GM18519 (cell line): ENCODE results near the gene ATP11B.

ENCODE experiments used
- ATAC-seq: cut with Tn5 transposase; IDR thresholded peaks from one replicate; pipeline ENCODE4 v1.9.1; 2021; ENCODE audit warnings: mild to moderate bottlenecking, moderate library complexity; ENCODE audit not compliant: unreplicated experiment, low FRiP score

ATP11B gene

DNA sequence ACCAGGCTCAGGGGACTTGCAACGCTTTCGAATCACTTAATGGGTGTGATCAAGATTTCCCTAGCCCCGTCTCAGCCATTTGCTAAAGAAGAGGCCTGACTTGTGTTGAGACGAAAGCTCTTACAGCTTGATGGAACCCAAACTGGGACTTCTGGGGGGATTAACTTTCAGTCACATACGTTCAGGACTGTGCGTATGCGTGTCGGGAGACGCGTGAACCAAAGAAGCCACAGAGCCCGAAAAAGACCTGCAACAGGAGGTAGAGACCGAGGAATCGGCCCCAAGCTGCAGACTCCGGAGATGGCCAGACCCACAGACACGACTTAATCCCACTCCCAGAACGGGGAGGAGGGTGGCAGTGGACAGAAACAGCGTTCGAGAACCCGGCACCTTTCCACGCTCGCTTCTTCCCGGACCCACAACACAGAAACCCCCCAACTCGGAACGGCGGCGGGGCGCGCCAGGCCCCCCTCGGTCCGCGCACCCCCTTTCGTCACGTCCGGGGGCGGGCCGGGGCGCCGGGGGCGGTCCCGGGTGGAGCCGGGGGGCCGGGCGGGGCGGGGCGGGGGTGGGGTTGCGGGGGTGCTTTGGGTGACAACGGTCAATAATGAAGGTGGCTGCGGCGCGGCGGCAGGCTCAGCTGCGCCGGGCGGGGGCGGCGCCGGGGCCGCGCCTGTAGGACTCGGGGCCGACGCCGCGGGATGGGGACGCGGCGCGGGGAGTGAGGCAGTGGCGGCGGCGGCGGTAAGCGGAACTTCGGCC, at the start of gene ATP11B:
Gene ATP11B, plus strand, starts transcription at position 604 of the 762 bp plus-strand sequence. CDS start 256 bp downstream, outside the sequence.
- ATAC-seq = peak; percentile 45

DNA sequence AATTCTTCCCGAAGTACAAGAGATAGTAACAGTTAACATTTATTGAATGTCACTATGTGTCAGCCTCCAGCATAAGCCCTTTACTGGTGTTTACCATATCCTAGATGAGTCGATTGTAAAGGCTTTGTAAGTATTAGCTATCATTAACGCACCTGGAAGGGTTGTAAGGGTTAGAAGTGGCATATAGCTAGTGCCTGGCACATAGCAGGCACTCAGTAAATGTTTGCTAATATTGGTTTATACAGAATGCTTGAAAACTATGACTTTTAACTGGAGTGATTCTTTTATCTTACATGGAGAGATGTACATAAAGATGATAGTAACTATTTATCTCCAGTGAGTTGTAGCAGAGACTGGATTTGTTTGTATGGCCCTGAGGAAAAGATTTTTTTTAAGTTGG, 46.3 kb upstream of the ATP11B start:
- ATAC-seq = no peak

DNA sequence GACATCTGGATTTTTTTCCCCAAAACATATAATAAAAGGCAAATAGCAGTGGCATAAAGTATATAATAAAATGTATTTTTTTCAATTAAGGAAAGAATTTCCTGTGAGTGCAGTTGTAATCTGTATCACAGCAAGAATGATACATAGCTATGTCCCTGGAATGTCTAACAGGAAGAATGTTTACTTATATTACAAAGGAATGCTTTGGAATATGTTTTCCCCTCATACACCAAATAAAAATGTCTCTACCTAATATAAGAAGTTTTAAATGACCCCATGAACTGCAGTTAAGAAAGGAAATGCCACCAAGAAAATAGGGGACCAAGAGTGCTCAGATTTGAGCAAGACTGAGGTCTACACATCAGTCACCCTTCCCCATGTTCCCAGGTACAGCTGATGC, 38.0 kb upstream of the ATP11B start:
- no peak for ATAC-seq

DNA sequence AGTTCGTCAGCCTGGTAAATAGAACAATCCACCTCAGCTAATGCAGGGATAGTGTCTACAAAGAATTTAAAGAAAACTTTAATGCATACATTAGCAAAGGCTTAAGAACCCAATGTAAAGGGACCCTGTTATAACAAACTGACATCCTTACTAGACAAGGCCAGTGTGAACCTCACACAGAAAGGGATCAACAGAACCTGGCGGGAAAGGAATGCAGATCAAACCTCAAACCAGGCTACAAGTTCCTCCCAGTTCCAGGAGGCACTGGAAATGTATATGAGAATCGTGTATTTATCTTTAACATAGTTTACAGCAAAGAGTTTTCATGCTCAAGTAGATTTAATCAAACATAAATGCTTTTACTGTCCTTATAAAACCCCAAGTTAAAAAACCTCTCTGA, 37.6 kb upstream of the ATP11B start:
- no peak for ATAC-seq

DNA sequence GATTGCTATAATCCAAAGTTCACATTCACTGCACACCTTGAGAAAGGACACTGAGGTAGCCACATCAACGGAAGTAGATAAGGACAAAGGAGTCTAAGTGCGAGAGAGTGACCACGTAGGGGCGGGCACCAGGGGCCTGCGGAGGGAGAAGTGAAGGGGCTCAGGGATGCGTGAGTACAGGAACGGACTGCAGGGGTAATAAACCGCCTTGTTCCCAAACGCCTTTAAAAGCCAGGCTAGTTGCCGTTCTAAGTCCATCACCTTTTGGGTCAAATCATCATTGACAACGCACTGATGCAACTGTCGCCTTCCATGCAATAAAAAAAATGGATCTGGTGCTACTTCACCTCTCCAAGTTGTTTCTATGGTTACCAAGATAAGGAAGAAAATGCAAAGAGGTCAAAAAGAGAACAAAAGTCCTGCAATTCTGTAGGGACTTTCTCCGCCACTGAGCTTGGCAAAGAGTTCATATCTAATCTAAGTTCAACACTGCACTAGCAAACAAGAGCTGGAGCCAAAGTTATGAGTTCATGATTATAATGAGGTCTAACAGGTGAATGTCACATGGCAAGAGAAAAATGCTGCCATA, 32.6 kb upstream of the ATP11B start:
- no peak for ATAC-seq

DNA sequence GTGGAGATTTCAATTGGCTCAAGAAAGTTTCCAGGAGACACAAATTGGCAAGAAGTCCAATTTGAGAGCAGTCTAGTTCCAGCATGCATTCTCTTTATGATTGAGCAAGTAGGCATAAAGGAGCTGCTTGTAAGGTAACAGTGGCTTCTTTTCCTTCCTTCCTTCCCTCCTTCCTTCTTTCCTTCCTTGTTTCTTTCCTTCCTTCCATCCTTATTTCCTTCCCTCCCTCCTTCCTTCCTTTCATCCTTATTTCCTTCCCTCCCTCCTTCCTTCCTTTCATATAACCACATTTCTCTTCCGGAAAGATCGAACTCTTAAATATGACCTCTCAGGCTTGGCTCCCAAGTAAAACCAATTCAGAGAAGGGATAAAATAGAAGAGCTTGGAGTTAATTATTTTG, 29.4 kb upstream of the ATP11B start:
- ATAC-seq = no peak

DNA sequence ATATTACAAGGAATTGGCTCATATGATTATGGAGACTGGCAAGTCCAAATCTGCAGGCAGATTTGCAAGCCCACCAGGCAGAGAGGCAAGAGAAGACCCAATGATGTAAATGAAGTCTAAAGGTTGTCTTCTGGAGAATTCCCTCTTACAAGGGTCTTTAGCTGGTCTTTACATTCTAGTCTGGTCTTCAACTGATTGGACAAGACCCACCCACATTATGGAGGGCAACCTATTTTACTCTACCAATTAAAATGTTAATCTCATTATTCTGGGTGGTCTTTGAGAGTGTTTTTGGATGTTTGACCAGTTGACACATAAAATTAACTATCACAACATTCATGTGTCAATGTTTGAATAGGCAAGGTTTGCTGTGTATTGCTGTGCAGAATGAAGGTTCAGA, 28.0 kb upstream of the ATP11B start:
- ATAC-seq = no peak

DNA sequence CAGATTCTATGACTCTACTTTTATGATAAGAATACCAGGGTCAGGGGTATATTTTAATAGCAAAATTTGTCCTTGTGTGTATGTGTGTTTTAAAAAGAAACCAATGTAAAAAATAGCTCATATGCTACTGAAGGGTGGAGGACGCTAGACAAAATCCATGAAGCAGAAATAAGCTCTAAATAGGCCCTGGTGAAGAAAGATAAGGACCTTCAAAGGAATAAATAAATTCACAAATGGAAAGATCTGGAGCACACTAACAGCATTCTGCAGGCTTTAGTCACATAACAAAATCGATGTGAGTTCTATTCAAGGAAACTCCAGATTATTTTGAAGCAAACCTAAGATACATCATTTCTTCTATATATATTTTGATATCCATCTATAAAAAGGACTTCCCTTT, 27.2 kb upstream of the ATP11B start:
- ATAC-seq = no peak

DNA sequence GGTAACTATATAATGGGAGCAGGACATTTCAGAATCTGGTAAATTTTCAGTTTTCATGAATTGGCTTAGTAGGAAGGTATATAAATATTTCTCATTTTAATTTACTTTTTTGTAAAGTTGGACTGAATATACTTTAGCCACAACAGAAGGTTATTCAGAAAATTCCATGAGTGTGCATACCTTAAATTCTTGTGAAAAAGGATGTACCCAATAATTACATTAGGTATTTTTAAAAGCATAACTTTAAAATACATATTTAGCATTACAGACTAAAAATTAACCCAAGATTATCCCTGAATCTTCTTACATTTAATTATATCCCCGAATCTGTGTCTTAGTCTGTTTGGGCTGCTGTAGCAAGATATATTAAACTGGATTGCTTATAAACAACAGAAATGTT, 24.9 kb upstream of the ATP11B start:
- ATAC-seq = no peak

DNA sequence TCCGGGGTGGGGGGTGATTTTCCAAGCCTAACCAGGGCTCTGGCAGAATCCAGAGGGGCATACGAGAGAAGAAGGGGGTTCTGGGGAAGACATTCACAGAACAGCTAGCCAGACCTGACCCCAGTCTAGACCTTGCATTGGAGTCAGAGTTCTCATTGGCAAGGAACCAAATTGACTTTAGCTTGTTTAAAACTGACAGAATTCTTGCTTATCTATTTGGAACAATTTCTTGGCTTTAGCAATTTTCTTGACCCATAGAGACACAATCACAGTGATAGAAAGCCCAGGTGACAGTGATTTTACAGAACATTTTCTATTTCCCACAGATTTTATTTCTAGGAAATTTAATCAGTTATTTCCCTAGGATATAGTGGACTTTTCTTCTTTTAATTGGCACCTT, 23.6 kb upstream of the ATP11B start:
- no peak for ATAC-seq

DNA sequence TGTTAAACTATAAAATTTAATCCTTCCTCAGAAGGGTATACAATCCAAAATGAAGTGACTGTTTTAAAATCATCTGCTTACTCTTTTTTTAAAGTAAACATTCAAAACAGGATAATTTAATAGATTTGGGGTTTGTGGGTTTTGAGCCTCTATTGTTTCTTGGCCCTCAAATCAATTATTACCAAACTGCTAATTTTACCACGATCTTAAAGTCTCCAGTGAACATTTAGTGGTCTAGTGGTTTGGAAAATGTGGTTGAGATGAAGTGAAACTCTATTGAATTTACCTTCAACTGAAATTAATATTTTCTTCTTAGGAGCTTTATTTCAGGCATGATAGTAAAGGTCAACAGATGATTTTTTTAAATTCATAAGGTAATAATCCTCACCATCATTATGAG, 11.2 kb upstream of the ATP11B start:
- ATAC-seq = no peak

DNA sequence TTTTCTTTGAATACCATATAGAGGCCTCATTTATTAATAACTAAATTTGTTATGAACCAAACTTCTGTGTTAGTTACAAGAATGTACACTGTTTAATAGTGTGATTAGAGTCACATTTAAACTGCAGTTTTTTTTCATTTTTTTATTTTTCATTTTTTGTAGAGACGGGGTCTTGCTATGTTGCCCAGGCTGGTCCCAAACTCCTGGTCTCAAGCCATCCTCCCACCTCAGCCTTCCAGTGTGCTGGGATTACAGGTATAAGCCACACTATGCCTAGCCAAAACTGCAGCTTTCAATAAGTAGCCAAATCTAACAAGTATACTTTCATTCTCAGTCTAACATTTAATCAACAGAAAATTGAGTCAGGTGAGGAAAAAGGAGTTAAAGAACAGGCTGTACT, 10.2 kb upstream of the ATP11B start:
- no peak for ATAC-seq

DNA sequence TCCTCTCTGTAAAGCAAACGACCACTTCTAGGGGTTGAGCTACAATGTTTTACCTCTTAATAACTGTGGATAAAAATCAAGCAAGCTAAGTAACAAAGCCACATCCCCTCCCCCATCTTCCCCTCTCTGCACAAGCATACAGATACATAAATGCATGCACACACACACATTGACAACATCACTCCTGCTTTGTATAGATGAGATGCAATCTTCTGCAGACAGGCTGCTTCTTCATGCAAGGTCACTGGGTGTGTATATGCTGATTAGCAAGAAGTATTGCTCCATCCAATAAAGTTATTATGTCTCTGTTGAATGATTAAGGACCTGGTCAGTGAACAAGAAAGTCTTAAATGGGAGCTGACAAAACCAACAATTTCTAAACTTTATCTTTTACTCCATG, 8.8 kb upstream of the ATP11B start:
- ATAC-seq = no peak

DNA sequence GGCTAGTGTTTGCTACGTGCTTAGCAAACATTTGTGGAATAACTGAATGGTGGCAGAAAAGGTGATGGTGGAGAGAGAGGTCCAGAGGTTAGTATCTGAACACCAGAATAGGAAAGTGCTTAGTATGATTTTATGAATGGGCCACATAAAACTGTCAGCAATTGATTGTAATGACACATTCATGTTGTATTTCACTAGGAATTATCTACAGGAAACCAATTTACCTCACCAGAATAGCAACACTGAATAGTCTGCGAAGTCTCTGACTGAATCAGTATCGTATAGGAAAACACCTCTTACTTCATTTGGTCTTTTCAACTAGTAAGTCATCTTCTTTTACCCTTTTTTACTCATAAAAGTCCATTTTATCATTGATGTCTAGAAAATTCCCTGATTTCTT, 8.2 kb upstream of the ATP11B start:
- no peak for ATAC-seq

DNA sequence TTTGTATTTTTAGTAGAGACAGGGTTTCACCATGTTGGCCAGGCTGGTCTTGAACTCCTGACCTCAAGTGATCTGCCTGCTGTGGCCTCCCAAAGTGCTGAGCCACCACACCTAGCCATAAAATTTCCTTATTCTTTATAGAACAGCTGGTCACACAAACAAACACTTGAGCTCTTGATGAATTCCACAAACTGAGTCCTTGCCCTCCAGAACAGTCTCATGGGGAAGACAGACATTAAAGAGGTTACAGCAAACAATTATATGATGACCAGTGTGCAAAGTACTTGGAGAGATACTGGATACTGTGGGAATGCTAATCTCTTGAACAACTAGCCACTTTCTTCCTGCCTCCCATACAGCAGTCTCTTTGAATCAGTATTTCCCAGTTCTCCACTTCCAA, 7.5 kb upstream of the ATP11B start:
- no peak for ATAC-seq

DNA sequence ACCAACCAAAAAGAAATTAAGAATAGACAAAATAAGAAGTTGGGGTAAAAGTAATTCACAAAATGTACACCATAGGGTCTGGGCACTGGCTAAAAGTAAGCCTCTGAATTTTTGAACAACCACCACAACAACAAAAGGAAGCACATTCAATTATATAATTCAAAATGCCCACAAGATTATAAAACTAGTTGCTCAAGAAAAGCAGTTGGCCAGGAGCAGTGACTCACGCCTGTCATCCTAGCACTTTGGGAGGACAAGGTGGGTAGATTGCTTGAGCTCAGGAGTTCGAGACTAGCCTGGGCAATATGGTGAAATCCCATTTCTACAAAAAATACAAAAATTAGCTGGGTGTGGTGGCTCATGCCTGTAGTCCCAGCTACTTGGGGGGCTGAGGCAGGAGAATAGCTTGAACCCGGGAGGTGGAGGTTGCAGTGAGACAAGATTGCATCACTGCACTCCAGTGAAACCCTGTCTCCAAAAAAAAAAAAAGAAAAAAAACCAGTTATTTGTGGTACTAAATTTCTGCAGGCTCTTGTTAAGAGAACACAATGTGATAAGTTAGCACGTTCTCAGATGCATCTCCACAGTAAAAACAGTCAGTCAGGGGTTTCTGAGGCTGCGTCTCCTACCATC, 6.6 kb upstream of the ATP11B start:
- ATAC-seq = no peak

DNA sequence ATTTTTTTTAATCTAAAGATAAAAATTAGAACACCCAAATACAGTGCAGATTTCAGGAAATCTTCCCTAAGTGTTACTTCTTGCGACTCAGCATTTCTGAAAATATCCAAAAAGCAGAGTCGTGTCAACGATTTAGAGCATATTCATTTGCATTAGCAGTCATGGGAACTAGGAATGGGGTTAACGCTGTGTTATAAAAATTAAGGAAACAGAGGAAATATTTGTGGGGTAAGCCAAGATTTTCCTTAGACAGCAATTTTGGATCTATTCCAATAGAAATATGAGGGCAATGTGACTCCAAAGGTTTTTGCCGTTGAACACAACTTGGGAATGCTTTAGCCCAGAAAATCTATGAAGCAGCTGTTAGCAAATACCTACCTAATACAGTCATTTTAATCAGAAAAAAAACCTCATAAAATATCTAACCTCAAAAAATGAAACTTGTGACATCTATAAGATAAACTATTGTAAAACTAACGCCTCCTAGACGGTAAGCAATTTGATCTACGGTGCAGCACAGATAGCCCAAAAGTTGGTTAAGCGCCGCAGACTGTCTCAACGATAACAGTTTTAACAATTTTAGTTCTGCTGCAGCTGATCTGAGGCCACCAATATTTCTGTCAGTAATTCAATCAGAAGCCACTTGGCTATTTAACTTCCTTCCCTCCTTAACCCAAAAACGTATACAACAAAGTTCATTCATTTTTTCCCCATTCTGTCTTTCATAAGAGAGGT, 5.8 kb upstream of the ATP11B start:
- ATAC-seq = no peak

DNA sequence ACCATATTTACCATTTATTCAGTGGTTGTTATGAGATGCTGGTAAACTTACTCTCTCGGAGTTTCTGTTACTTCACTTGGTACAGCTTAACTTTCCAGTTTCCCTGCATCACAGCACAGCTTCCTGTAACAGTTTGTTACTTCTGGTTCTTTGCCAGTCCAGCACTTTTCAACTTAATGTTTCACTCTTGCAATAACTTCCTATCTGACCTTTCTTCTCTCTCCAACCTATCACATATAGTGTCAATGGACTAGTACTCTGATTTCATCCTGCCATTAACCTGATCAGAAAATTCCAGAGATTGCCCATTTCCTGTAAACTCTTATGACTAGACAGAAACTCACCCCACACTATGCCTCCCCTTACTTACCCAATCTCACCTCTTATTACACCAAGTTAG, 3.9 kb upstream of the ATP11B start:
- ATAC-seq = no peak

DNA sequence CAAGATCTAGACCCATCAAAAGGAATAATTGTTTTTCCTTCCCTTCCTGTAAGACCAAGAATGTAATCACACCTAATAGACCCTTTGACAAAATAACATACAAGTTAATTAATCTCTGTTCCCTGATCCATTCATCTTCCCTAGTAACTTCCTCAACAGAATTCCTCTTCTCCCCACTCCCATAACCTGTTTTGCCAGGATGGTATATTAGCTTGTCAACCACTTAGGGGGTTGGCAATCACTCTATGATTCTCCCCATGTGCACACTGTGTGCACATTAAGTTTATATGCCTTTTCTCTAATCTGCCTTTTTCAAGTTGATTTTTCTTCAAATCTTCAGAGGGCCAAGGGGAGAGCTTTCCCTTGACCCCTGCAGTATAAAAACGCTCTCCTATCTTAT, 2.7 kb upstream of the ATP11B start:
- no peak for ATAC-seq

DNA sequence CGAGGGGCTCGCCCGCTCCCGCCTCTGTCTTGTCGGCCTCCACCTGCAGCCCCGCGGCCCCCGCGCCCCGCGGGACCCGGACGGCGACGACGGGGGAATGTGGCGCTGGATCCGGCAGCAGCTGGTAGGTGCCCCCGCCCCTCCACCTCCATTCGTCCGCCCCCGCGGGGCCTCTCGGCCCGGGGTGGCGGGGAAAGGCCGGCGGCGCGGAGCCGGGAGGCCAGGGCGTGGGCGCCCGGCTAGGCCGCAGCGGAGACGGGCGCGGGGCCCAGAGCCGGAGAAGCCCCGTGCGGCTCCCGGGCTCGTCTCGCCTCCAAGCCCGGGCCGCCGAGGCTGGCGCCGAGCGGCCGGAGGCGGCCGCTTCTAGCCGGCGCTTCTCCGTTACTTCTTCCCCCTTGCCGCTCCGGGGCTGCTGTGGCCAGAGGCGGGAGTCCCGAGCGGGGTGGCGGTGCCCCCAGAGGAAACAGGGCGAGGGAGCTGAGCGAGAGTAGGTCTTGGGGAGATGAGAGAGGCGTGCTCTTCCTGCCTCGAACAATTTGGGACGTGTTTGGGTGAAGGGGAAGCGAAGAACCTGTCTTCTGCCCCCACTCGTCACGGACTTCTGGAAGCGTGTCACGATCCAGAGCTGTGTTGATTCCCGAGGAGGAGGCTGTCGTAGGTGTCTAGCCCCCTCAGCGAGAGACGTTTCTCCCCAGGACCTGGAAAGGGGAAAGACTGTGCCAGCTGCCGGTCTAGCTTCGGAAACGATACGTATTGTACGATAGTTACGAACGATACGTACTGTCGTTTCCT, 555 bp downstream of the ATP11B start:
- ATAC-seq = peak; percentile 26
